Panc1 (cell line): ENCODE data around the gene ZKSCAN4. TPM values are rescaled to one million over a fixed set of nuclear protein-coding genes. Genes with fewer than 3 reads are reported as not detected.
A peak's percentile ranks its signal among the peaks of the same experiment; 100 is the strongest.

Experiments
- ATAC-seq: fragments of 200-7000 bp; cut with Tn5 transposase; 2 replicates; pipeline ENCODE4 v1.9.1; 2020; ENCODE audit warnings: mild to moderate bottlenecking, moderate library complexity
- BruUV-seq: library from RNA; stranded (reverse); fragments of 400-500 nt; replicated peaks from 2 replicates; lab custom pipeline; 2021; lab: Mats Ljungman, UMichigan
- CTCF ChIA-PET: fragments of 300-600 bp; sonication (Branson Sonifier 250); formaldehyde crosslinking; loops from one replicate; lab custom pipeline; 2022; ENCODE audit warnings: antibody characterized with exemption; lab: Charles Lee
- POLR2A ChIA-PET: fragments of 300-600 bp; sonication (Branson Sonifier 250); formaldehyde crosslinking; loops from one replicate; lab custom pipeline; 2022; ENCODE audit warnings: antibody characterized with exemption; lab: Charles Lee
- DNase-seq: peaks from one replicate; pipeline ENCODE4 v3.0.0-alpha.2; 2010; ENCODE audit warnings: low read depth, low spot score
- H3K27ac ChIP-seq: 2 replicates; pipeline ENCODE4 v1.5.1; 2011; ENCODE audit warnings: mild to moderate bottlenecking, low read length, inconsistent platforms
- H3K27me3 ChIP-seq: fragments of 200-500 bp; sonication (Bioruptor generic); 2 replicates; pipeline ENCODE4 v1.6.0; 2014; ENCODE audit warnings: low read length, inconsistent platforms; ENCODE audit not compliant: control insufficient read depth, insufficient read depth
- H3K36me3 ChIP-seq: fragments of 200-500 bp; sonication (Bioruptor generic); 2 replicates; pipeline ENCODE4 v1.5.1; 2014; ENCODE audit warnings: inconsistent platforms, mild to moderate bottlenecking, low read length, moderate library complexity; ENCODE audit not compliant: control insufficient read depth, insufficient read depth
- H3K4me1 ChIP-seq: 2 replicates; pipeline ENCODE4 v1.5.1; 2011; ENCODE audit warnings: inconsistent platforms, mild to moderate bottlenecking, low read length, moderate library complexity; ENCODE audit not compliant: control insufficient read depth, insufficient read depth
- H3K4me3 ChIP-seq, 2 experiments: 2 replicates each; pipeline ENCODE4 v1.5.1; 2011 to 2012; ENCODE audit warnings: low read depth in 2 of 2, low read length in 2 of 2, mild to moderate bottlenecking in 2 of 2, inconsistent platforms in 1 of 2, moderate library complexity in 1 of 2
- H3K9me3 ChIP-seq: fragments of 200-500 bp; sonication (Bioruptor generic); 2 replicates; pipeline ENCODE4 v1.5.1; 2014; ENCODE audit warnings: low read depth, mild to moderate bottlenecking, inconsistent platforms, low read length, moderate library complexity; ENCODE audit not compliant: control insufficient read depth, insufficient read depth
- CTCF ChIP-seq: fragments of 450-650 bp; IDR thresholded peaks from 2 replicates; pipeline ENCODE4 v1.5.1; 2017; ENCODE audit warnings: mild to moderate bottlenecking
- POLR2AphosphoS5 ChIP-seq: IDR thresholded peaks from 2 replicates; pipeline ENCODE4 v1.6.1; 2012; ENCODE audit warnings: mild to moderate bottlenecking, low read depth, low read length, moderate library complexity
- REST ChIP-seq, 2 experiments: IDR thresholded peaks; 2 replicates each; pipeline ENCODE4 v1.6.1; 2011 to 2012; ENCODE audit warnings: low read depth in 2 of 2, control low read depth in 1 of 2, low read length in 1 of 2, mild to moderate bottlenecking in 1 of 2, moderate library complexity in 1 of 2; ENCODE audit not compliant: insufficient read depth in 1 of 2
- SIN3A ChIP-seq: IDR thresholded peaks from 2 replicates; pipeline ENCODE4 v1.6.1; 2012; ENCODE audit warnings: low read depth, mild to moderate bottlenecking, low read length, moderate library complexity, borderline replicate concordance; ENCODE audit not compliant: insufficient read depth
- TCF7L2 ChIP-seq: IDR thresholded peaks from 2 replicates; pipeline ENCODE4 v1.6.1; 2011; ENCODE audit warnings: mild to moderate bottlenecking, low read depth, low read length, inconsistent platforms
- in situ Hi-C: cut with HindIII; loops from 2 replicates; pipeline ENCODE4 v1.10.0; 2016; ENCODE audit warnings: low sequenced_read_pairs, low pct_unique_long_range_greater_than_20kb
- intact Hi-C: fragments of 100-400 bp; cut with micrococcal nuclease; formaldehyde crosslinking; loops from one replicate; pipeline ENCODE4 v1.10.0; 2022; ENCODE audit not compliant: unreplicated experiment
- total RNA-seq: library from RNA; stranded (reverse); gene quantifications from one replicate; pipeline ENCODE4 v1.2.1, GENCODE V29; 2021; ENCODE audit not compliant: unreplicated experiment

ZKSCAN4 gene
- total RNA-seq, 1 experiment from 2014 or later = 4.4 TPM

- Histone ChIP-seq H3K9me3 (no peaks in the 10 kb centered on the region), H3K36me3 (no peaks in the 10 kb centered on the region; the same call in none of the 2 replicates), H3K27ac (peak overlapping the region; percentile 95), H3K27me3 (no peaks in the 10 kb centered on the region), H3K4me1 (peaks cover 16% of the 10 kb centered on the region; the same call in 1 of the 2 replicates), H3K4me3 (peak overlapping the region; percentile 73 to 83)
- no TSS peak for BruUV-seq
- DNase-seq = no peak
- intact Hi-C loops (loop anchor here (5.0 kb wide), 1 partner anchor 86 kb away; no protein-coding TSS in a partner anchor), in situ Hi-C loops (no loop called here)
- POLR2A ChIA-PET = interaction anchor here (0.6 to 0.7 kb wide), 4 partner anchors 14 to 438 kb away, joined by 3 to 10 read pairs (median 7); partner anchors contain the start of gene ZKSCAN4
- no peak for ATAC-seq
- CTCF ChIA-PET = interaction anchor here (0.7 to 1.0 kb wide), 3 partner anchors 27 to 133 kb away, joined by 3 to 11 read pairs (median 5); no protein-coding TSS in a partner anchor
- TF ChIP-seq REST (IDR thresholded peaks at IDR 0.05; ENCODE audit: insufficient read depth in 1 of 2, low read depth in 2 of 2, low read length in 1 of 2) (no peak), SIN3A (no peak)
These were observed 14.5 kb upstream of the ZKSCAN4 start for GRCh38 chr6:28266563-28266961.

GRCh38 chr6:28264834-28265401 is 12.8 kb upstream of the ZKSCAN4 start:
- Histone ChIP-seq H3K9me3 (no peaks in the 10 kb centered on the region), H3K36me3 (no peaks in the 10 kb centered on the region; the same call in none of the 2 replicates), H3K27me3 (no peaks in the 10 kb centered on the region), H3K4me3 (no peak overlapping the region), H3K27ac (no peak overlapping the region), H3K4me1 (peaks cover 16% of the 10 kb centered on the region; the same call in 1 of the 2 replicates)
- intact Hi-C loops (loop anchor here (5.0 kb wide), 1 partner anchor 87 kb away; no protein-coding TSS in a partner anchor), in situ Hi-C loops (no loop called here)
- CTCF ChIA-PET = no interaction called here
- ATAC-seq (no peak), DNase-seq (no peak)
- BruUV-seq = no TSS peak
- POLR2A ChIA-PET = no interaction called here
- TF ChIP-seq TCF7L2 (no peak), POLR2AphosphoS5 (no peak), SIN3A (no peak), REST (IDR thresholded peaks at IDR 0.05; ENCODE audit: insufficient read depth in 1 of 2, low read depth in 2 of 2, low read length in 1 of 2) (no peak), CTCF (no peak)
